CD4-positive, alpha-beta T cell (primary cell): ENCODE results near the gene MIEN1. TPM values are rescaled to one million over a fixed set of nuclear protein-coding genes. Genes with fewer than 3 reads are reported as not detected.

ENCODE experiments used
- ATAC-seq: fragments of 200-7000 bp; cut with Tn5 transposase; one replicate; pipeline ENCODE4 v1.10.0; 2022; ENCODE audit warnings: mild to moderate bottlenecking; ENCODE audit not compliant: poor library complexity
- CTCF ChIA-PET: fragments of 350-600 bp; sonication (Branson Sonifier 250); formaldehyde crosslinking; loops from one replicate; lab custom pipeline; 2021; ENCODE audit warnings: antibody characterized with exemption, inconsistent platforms; lab: Charles Lee
- POLR2A ChIA-PET: fragments of 350-600 bp; sonication (Branson Sonifier 250); formaldehyde crosslinking; loops from one replicate; lab custom pipeline; 2021; ENCODE audit warnings: antibody characterized with exemption, inconsistent platforms; lab: Charles Lee
- DNase-seq, 14 experiments: peaks; one replicate each; pipeline ENCODE4 v3.0.0-alpha.2; 2013 to 2020; ENCODE audit warnings: mixed read lengths in 2 of 14
- H3K27ac ChIP-seq, 2 donors: one replicate each; pipeline versions ENCODE4 v1.5.1 to v1.7.0; 2013; ENCODE audit warnings: low read length in 2 of 2, low read depth in 1 of 2, mild to moderate bottlenecking in 1 of 2
- H3K27me3 ChIP-seq, 2 experiments: 1 replicate in 1 of 2; 2 replicates in 1 of 2; pipeline versions ENCODE4 v1.6.1 to v1.7.0; 2013; ENCODE audit warnings: low read length in 2 of 2, control low read depth in 1 of 2, mild to moderate bottlenecking in 1 of 2, moderate library complexity in 1 of 2; ENCODE audit not compliant: insufficient read depth in 2 of 2, control insufficient read depth in 1 of 2
- H3K36me3 ChIP-seq: one replicate; pipeline ENCODE4 v1.6.1; 2013; ENCODE audit warnings: low read length, control low read depth; ENCODE audit not compliant: insufficient read depth
- H3K4me1 ChIP-seq: one replicate; pipeline ENCODE4 v1.6.1; 2013; ENCODE audit warnings: low read length, control low read depth; ENCODE audit not compliant: insufficient read depth
- H3K4me3 ChIP-seq: one replicate; pipeline ENCODE4 v1.5.1; 2013; ENCODE audit warnings: mild to moderate bottlenecking, low read length, moderate library complexity
- H3K9me3 ChIP-seq, 2 experiments: 1 replicate in 1 of 2; 2 replicates in 1 of 2; pipeline versions ENCODE4 v1.6.1 to v1.7.0; 2013; ENCODE audit warnings: low read length in 2 of 2, mild to moderate bottlenecking in 2 of 2, control low read depth in 1 of 2, moderate library complexity in 1 of 2; ENCODE audit not compliant: control insufficient read depth in 1 of 2, insufficient read depth in 1 of 2
- H3K27ac Mint-ChIP-seq: one replicate; pipeline ENCODE4 v1.8.0; 2020; ENCODE audit warnings: mixed read lengths
- H3K27me3 Mint-ChIP-seq: one replicate; pipeline ENCODE4 v1.8.0; 2021; ENCODE audit warnings: mixed read lengths
- H3K36me3 Mint-ChIP-seq: one replicate; pipeline ENCODE4 v1.8.0; 2021; ENCODE audit warnings: low read depth, mixed read lengths
- H3K4me1 Mint-ChIP-seq: one replicate; pipeline ENCODE4 v1.8.0; 2021; ENCODE audit warnings: low read depth, mixed read lengths
- H3K4me3 Mint-ChIP-seq: one replicate; pipeline ENCODE4 v1.8.0; 2020; ENCODE audit warnings: mild to moderate bottlenecking, mixed read lengths
- H3K9me3 Mint-ChIP-seq: one replicate; pipeline ENCODE4 v1.8.0; 2020; ENCODE audit warnings: mixed read lengths
- CTCF ChIP-seq: fragments of 200-600 bp; IDR thresholded peaks from one replicate; pipeline ENCODE4 v1.8.0; 2022; ENCODE audit warnings: antibody characterized with exemption, mild to moderate bottlenecking
- intact Hi-C, 2 experiments: fragments of 100-400 bp; cut with DNase I in 1 of 2; cut with micrococcal nuclease in 1 of 2; formaldehyde crosslinking; loops; one replicate each; pipeline versions ENCODE4 v1.15.1 to v1.9.0; 2023 to 2025; cut with DNase I, micrococcal nuclease
- total RNA-seq, 174 experiments: library from RNA in 2 of 174; stranded (reverse) in 2 of 174; gene quantifications; one replicate each; pipeline ENCODE4 v1.2.3 and lab custom pipeline; 2021 to 2026

Gene MIEN1
- total RNA-seq, 2 experiments from 2014 or later, result 31.5 to 32.3 TPM

- no peak for ATAC-seq
- H3K9me3 ChIP-seq, result peaks cover 0 to 2% of the 10 kb centered on the region in 2 experiments
- TF ChIP-seq CTCF, result no peak
- H3K27ac Mint-ChIP-seq, result no peak overlapping the region
- no peaks in the 10 kb centered on the region for H3K9me3 Mint-ChIP-seq
- H3K27me3 ChIP-seq, result peaks cover 0 to 1% of the 10 kb centered on the region in 2 experiments
- H3K27ac ChIP-seq, result no peak overlapping the region
- peak in 1 of 14 experiments; percentile 8 for DNase-seq
- peaks cover 6% of the 10 kb centered on the region for H3K27me3 Mint-ChIP-seq
- H3K36me3 Mint-ChIP-seq, result no peaks in the 10 kb centered on the region
- no peaks in the 10 kb centered on the region for H3K4me1 Mint-ChIP-seq
- ChIA-PET POLR2A (no interaction called here), CTCF (interaction anchor here (1.5 kb wide), 1 partner anchor 14 kb away, joined by 7 read pairs; the partner anchor contains the start of gene MIEN1)
- H3K4me3 Mint-ChIP-seq, result no peak overlapping the region
- intact Hi-C loops, result no loop called here
- H3K36me3 ChIP-seq, result no peaks in the 10 kb centered on the region
- H3K4me1 ChIP-seq, result peaks cover under 1% of the 10 kb centered on the region
- H3K4me3 ChIP-seq, result no peak overlapping the region
Observed at GRCh38 chr17:39744836-39745215, 14.5 kb upstream of the MIEN1 start.

GRCh38 chr17:39744075-39744835 is 13.9 kb upstream of the MIEN1 start:
- H3K27me3 Mint-ChIP-seq, result peaks cover 11% of the 10 kb centered on the region
- no peak overlapping the region for H3K27ac Mint-ChIP-seq
- no peak overlapping the region for H3K27ac ChIP-seq
- POLR2A ChIA-PET, result no interaction called here
- CTCF ChIA-PET, result interaction anchor here (1.1 to 1.5 kb wide), 2 partner anchors 10 to 14 kb away, joined by 5 to 7 read pairs; partner anchors contain the start of gene MIEN1
- TF ChIP-seq CTCF, result no peak
- H3K4me3 Mint-ChIP-seq, result no peak overlapping the region
- DNase-seq (peak in 1 of 14 experiments; percentile 17), ATAC-seq (no peak)
- no peak overlapping the region for H3K4me3 ChIP-seq
- no peaks in the 10 kb centered on the region for H3K9me3 Mint-ChIP-seq
- H3K36me3 ChIP-seq, result no peaks in the 10 kb centered on the region
- no peaks in the 10 kb centered on the region for H3K36me3 Mint-ChIP-seq
- H3K4me1 Mint-ChIP-seq, result no peaks in the 10 kb centered on the region
- H3K4me1 ChIP-seq, result peaks cover 6% of the 10 kb centered on the region
- intact Hi-C loops, result no loop called here
- H3K27me3 ChIP-seq, result peaks cover 0 to 6% of the 10 kb centered on the region in 2 experiments
- H3K9me3 ChIP-seq, result peaks cover 0 to 8% of the 10 kb centered on the region in 2 experiments

DNA sequence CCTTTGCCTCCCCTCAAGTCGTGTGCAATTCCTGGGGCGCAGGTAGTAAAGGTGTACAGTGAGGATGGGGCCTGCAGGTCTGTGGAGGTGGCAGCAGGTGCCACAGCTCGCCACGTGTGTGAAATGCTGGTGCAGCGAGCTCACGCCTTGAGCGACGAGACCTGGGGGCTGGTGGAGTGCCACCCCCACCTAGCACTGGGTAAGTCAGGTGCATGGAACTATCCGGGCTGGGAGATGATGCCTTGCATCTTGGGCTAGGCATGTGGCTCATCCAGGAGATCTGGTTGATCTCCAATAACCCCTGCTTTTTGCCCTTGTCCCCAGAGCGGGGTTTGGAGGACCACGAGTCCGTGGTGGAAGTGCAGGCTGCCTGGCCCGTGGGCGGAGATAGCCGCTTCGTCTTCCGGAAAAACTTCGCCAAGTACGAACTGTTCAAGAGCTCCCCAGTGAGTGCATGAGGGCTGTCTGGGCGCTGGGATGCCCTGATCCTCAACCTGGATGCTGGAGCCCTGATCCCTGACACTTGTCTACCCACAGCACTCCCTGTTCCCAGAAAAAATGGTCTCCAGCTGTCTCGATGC is 12.6 kb upstream of the MIEN1 start:
- POLR2A ChIA-PET, result no interaction called here
- Histone ChIP-seq H3K27me3 (peaks cover 4 to 12% of the 10 kb centered on the region in 2 experiments), H3K4me3 (no peak overlapping the region), H3K9me3 (peaks cover 0 to 12% of the 10 kb centered on the region in 2 experiments), H3K27ac (no peak overlapping the region), H3K36me3 (no peaks in the 10 kb centered on the region), H3K4me1 (peaks cover 18% of the 10 kb centered on the region)
- Mint-ChIP-seq H3K27ac (no peak overlapping the region), H3K27me3 (peaks cover 20% of the 10 kb centered on the region), H3K4me1 (peaks cover 6% of the 10 kb centered on the region), H3K4me3 (no peak overlapping the region), H3K9me3 (no peaks in the 10 kb centered on the region), H3K36me3 (no peaks in the 10 kb centered on the region)
- ATAC-seq, result no peak
- intact Hi-C loops, result loop anchor here in 1 of 2 experiments (1.0 kb wide), 1 partner anchor 30 kb away; no protein-coding TSS in a partner anchor
- CTCF ChIA-PET, result interaction anchor here (1.1 kb wide), 1 partner anchor 11 kb away, joined by 5 read pairs; no protein-coding TSS in a partner anchor
- no peak for DNase-seq
- TF ChIP-seq CTCF, result no peak
